Measurements from ENCODE around the gene VPS33A.

DNA sequence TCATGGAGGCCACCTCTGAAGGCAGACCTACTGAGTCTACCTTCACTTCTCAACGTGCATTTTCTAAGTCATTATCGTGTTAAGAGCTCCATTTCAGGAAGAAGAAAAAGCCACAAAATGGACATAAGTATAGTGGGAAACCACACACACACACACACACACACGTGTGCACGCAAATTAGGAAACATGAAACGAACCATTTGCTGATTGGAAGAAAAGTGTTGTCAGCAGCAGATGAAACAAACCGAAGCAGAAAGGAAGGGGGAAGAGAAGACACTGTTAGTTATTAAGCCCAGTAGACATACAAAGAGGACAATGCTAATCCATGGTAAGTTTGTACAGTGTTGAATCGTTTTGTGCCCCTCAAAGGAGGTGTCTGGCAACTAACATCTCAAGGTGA lies 9.9 kb upstream of the VPS33A start:
- TF ChIP-seq, protein P1, sequence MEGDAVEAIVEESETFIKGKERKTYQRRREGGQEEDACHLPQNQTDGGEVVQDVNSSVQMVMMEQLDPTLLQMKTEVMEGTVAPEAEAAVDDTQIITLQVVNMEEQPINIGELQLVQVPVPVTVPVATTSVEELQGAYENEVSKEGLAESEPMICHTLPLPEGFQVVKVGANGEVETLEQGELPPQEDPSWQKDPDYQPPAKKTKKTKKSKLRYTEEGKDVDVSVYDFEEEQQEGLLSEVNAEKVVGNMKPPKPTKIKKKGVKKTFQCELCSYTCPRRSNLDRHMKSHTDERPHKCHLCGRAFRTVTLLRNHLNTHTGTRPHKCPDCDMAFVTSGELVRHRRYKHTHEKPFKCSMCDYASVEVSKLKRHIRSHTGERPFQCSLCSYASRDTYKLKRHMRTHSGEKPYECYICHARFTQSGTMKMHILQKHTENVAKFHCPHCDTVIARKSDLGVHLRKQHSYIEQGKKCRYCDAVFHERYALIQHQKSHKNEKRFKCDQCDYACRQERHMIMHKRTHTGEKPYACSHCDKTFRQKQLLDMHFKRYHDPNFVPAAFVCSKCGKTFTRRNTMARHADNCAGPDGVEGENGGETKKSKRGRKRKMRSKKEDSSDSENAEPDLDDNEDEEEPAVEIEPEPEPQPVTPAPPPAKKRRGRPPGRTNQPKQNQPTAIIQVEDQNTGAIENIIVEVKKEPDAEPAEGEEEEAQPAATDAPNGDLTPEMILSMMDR (IDR thresholded peaks at IDR 0.05), result no peak
- no peak for TF ChIP-seq POLR2A (IDR thresholded peaks at IDR 0.05)
- no peak for TF ChIP-seq EP300 (IDR thresholded peaks at IDR 0.05)
